K562 (cell line): ENCODE measurements around the gene FBXO9. TPM values are rescaled to one million over a fixed set of nuclear protein-coding genes. Genes with fewer than 3 reads are reported as not detected.

Experiments
- AFF1 ChIP-seq, 2 experiments: fragments of 450-650 bp; IDR thresholded peaks; 2 replicates each; pipeline ENCODE4 v1.6.1; 2018; ENCODE audit warnings: mild to moderate bottlenecking in 2 of 2, low read depth in 1 of 2; ENCODE audit not compliant: partially characterized antibody in 2 of 2
- BRCA1 ChIP-seq, 2 experiments: fragments of 450-650 bp in 1 of 2; sonication (generic) in 1 of 2; formaldehyde crosslinking in 1 of 2; IDR thresholded peaks; 2 replicates each; pipeline versions ENCODE4 v1.5.0 to v1.6.1; 2017 to 2020; ENCODE audit warnings: mild to moderate bottlenecking in 1 of 2, missing genetic modification reagents in 1 of 2
- C11orf30 ChIP-seq: fragments of 450-650 bp; IDR thresholded peaks from 2 replicates; pipeline ENCODE4 v1.6.1; 2016; ENCODE audit warnings: low read depth, mild to moderate bottlenecking
- DPF2 ChIP-seq: fragments of 450-650 bp; IDR thresholded peaks from 2 replicates; pipeline ENCODE4 v1.6.1; 2016
- HMBOX1 ChIP-seq: sonication (generic); IDR thresholded peaks from 2 replicates; pipeline ENCODE4 v1.6.1; 2016
- KLF1 ChIP-seq: fragments of 450-650 bp; IDR thresholded peaks from 2 replicates; pipeline ENCODE4 v1.6.1; 2016; ENCODE audit warnings: missing genetic modification characterization, missing compliant biosample characterization
- MAFG ChIP-seq: fragments of 450-650 bp; conservative IDR thresholded peaks from 2 replicates; pipeline ENCODE4 v1.6.1; 2016; ENCODE audit warnings: missing genetic modification characterization, missing compliant biosample characterization
- NCOA4 ChIP-seq: fragments of 450-650 bp; IDR thresholded peaks from 2 replicates; pipeline ENCODE4 v1.6.1; 2018; ENCODE audit warnings: mild to moderate bottlenecking; ENCODE audit not compliant: partially characterized antibody
- NCOA6 ChIP-seq: fragments of 450-650 bp; IDR thresholded peaks from 2 replicates; pipeline ENCODE4 v1.6.1; 2017; ENCODE audit warnings: mild to moderate bottlenecking
- PBX2 ChIP-seq, 2 experiments: IDR thresholded peaks in 1 of 2; conservative IDR thresholded peaks in 1 of 2; 2 replicates each; pipeline ENCODE4 v1.6.1; 2016; ENCODE audit warnings: low read depth in 2 of 2, mild to moderate bottlenecking in 1 of 2, missing compliant biosample characterization in 1 of 2, missing genetic modification characterization in 1 of 2, moderate library complexity in 1 of 2
- TBL1XR1 ChIP-seq, 2 experiments: IDR thresholded peaks; 2 replicates each; pipeline ENCODE4 v1.6.1; 2012; ENCODE audit warnings: improper control_type of control experiment in 2 of 2, low read length in 2 of 2, mild to moderate bottlenecking in 1 of 2
- YY1 ChIP-seq, 3 experiments: IDR thresholded peaks; 2 replicates each; pipeline ENCODE4 v1.6.1; 2011; ENCODE audit warnings: low read length in 2 of 3, mild to moderate bottlenecking in 2 of 3, moderate library complexity in 2 of 3, borderline replicate concordance in 1 of 3, control low read depth in 1 of 3, low read depth in 1 of 3; ENCODE audit not compliant: insufficient read depth in 3 of 3, insufficient replicate concordance in 2 of 3, control insufficient read depth in 1 of 3, insufficient read length in 1 of 3; ENCODE audit errors: extremely low read depth in 1 of 3
- ZKSCAN1 ChIP-seq: fragments of 150-350 bp; IDR thresholded peaks from 2 replicates; pipeline ENCODE4 v1.6.1; 2016; ENCODE audit warnings: low read depth, low read length
- ZNF316 ChIP-seq: fragments of 450-650 bp; IDR thresholded peaks from 2 replicates; pipeline ENCODE4 v1.6.1; 2016
- polyA plus RNA-seq, 8 experiments: library from polyadenylated mRNA; depleted of rRNA in 4 of 8; stranded (reverse) in 5 of 8; unstranded in 3 of 8; fragments of >200 nt; fragmentation: Nextera tagmentation in 2 of 8; fragmentation: Illumina TruSeq in 1 of 8; extraction: Ambion mirVana in 2 of 8; extraction: Trizol in 1 of 8; gene quantifications; 2 replicates each; pipeline versions ENCODE4 v1.2.1 to v1.2.3, GENCODE V29; 2011 to 2014; ENCODE audit warnings: inconsistent platforms in 1 of 8, missing spikeins in 1 of 8
- total RNA-seq, 7 experiments: library from RNA; depleted of rRNA in 6 of 7; stranded (reverse); fragments of >200 nt in 6 of 7; fragmentation: Illumina TruSeq in 2 of 7; extraction: Trizol in 2 of 7; gene quantifications; 2 replicates each; pipeline versions ENCODE4 v1.2.1 to v1.2.3, GENCODE V29; 2011 to 2021; ENCODE audit warnings: low replicate concordance in 1 of 7

The FBXO9 gene
- total and polyA plus RNA-seq, 9 of the 15 experiments (the other 6 are each of a cell fraction or from before 2014, with no cell fraction given) = 10.1 to 85.3 (median 51.4) TPM

GRCh38 chr6:53042112-53042511 is 23.1 kb upstream of the FBXO9 start (continued):
- TF ChIP-seq AFF1 (IDR thresholded peaks at IDR 0.05; ENCODE audit: low read depth in 1 of 2, partially characterized antibody in 2 of 2) = no peak
- no peak for TF ChIP-seq KLF1 (tag)
- TF ChIP-seq ZKSCAN1 = no peak
- no peak for TF ChIP-seq BRCA1 (IDR thresholded peaks at IDR 0.05)
- no peak for TF ChIP-seq BRCA1 (CRISPR knock-in tag; IDR thresholded peaks at IDR 0.05)
- peak; percentile 98 for TF ChIP-seq ZNF316
- no peak for TF ChIP-seq PBX2 (CRISPR knock-in tag; IDR thresholded peaks at IDR 0.05; ENCODE audit: low read depth)
- peak; percentile 33; the same call in 1 of the 2 replicates for TF ChIP-seq PBX2 (tag; conservative IDR thresholded peaks at IDR 0.05; ENCODE audit: low read depth)
- TF ChIP-seq DPF2 = peak; percentile 75
- TF ChIP-seq YY1 (IDR thresholded peaks at IDR 0.05; ENCODE audit: borderline replicate concordance in 1 of 3, control insufficient read depth in 1 of 3, extremely low read depth in 1 of 3, insufficient read depth in 3 of 3, insufficient read length in 1 of 3, insufficient replicate concordance in 2 of 3, low read depth in 1 of 3, low read length in 2 of 3) = no peak
- TF ChIP-seq C11orf30 = peak; percentile 97
- no peak for TF ChIP-seq NCOA6
- TF ChIP-seq NCOA4 = no peak
- TF ChIP-seq HMBOX1 = peak; percentile 42; the same call in 1 of the 2 replicates
- TF ChIP-seq MAFG (tag) = peak; percentile 95
- no peak for TF ChIP-seq TBL1XR1 (IDR thresholded peaks at IDR 0.05; ENCODE audit: low read length in 2 of 2)
